HG03521 (cell line): ENCODE measurements around the gene PILRA.
"Not testable (repeated sequence)": the region's sequence is repeated elsewhere in the genome, so short reads cannot be mapped to it uniquely, and the experiment has no call there.

ENCODE experiments used
- ATAC-seq: cut with Tn5 transposase; IDR thresholded peaks from one replicate; pipeline ENCODE4 v1.9.1; 2021; ENCODE audit warnings: mild to moderate bottlenecking, moderate library complexity; ENCODE audit not compliant: unreplicated experiment

Gene PILRA

DNA sequence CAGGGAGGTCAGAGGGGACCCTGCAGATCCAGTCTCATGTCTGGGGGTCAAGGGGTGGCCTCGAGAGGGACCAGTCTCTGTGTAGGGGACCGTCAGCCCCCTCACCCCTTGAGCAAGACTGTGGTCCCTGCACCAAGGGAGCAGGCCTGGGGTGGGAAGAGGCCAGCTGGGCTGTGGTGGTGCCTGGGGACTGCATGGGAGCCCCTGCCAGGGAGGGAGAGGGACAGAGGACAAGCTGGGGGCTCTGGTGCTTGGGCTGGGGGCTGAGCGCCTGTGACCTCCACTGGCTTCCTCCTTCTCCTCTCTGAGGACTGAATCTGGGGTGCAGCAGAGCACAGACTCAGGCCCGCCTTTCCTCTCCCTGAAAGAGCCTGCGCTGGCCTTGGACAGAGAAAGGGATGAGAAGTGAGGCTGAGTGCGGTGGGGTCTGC is 16.1 kb upstream of the PILRA start:
- no peak for ATAC-seq

- no peak for ATAC-seq
Measured at GRCh38 chr7:100358027-100358856, 15.0 kb upstream of the PILRA start, which contains the start of gene PILRB. PILRB (plus strand) TSS chr7:100358117; CDS start chr7:100358303, 186 bp downstream.

DNA sequence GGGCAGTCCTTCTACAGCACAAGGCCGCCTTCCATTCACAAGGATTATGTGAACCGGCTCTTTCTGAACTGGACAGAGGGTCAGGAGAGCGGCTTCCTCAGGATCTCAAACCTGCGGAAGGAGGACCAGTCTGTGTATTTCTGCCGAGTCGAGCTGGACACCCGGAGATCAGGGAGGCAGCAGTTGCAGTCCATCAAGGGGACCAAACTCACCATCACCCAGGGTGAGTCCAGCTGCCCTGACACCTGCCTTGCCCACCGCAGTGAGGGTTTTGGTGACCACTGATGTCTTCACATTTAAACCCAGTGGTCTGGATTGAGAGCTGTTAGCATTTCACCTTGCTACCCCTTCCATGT is 14.5 kb upstream of the PILRA start:
- ATAC-seq: no peak

- ATAC-seq: no peak
Measured at GRCh38 chr7:100360135-100360854, 13.0 kb upstream of the PILRA start.

DNA sequence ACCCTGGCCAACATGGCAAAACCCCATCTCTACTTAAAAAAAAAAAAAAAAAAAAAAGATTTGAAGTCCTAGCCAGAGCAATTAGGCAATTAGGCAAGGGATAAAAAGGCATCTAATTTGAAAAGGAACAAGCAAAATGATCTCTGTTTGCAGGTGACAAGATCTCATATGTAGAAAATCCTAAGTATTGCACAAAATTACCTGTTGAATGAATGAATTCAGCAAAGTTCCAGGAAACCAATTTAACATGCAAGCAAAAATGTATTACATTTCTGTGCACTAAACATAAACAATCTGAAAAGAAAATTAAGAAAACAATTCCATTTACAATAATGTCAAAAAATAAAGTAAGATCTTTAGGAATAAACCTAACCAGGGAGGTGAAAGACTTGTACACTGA is 10.2 kb upstream of the PILRA start:
- no peak for ATAC-seq

GRCh38 chr7:100363797-100364196 is 9.5 kb upstream of the PILRA start:
- not testable (repeated sequence) for ATAC-seq

GRCh38 chr7:100364480-100364879 is 8.8 kb upstream of the PILRA start:
- ATAC-seq: no peak

DNA sequence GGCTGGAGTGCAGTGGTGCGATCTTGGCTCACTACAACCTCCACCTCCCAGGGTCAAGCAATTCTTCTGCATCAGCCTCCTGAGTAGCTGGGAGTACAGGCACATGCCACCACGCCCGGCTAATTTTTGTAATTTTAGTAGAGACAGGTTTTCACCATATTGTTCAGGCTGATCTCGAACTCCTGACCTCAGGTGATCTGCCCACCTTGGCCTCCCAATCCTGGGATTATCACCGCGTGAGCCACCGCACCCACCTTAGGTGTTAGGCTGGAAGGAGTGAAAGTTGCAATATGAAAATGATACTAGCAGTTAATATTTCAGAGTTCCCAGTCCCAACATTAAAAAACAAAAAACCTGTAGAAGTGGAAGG is 7.3 kb upstream of the PILRA start:
- not testable (repeated sequence) for ATAC-seq

DNA sequence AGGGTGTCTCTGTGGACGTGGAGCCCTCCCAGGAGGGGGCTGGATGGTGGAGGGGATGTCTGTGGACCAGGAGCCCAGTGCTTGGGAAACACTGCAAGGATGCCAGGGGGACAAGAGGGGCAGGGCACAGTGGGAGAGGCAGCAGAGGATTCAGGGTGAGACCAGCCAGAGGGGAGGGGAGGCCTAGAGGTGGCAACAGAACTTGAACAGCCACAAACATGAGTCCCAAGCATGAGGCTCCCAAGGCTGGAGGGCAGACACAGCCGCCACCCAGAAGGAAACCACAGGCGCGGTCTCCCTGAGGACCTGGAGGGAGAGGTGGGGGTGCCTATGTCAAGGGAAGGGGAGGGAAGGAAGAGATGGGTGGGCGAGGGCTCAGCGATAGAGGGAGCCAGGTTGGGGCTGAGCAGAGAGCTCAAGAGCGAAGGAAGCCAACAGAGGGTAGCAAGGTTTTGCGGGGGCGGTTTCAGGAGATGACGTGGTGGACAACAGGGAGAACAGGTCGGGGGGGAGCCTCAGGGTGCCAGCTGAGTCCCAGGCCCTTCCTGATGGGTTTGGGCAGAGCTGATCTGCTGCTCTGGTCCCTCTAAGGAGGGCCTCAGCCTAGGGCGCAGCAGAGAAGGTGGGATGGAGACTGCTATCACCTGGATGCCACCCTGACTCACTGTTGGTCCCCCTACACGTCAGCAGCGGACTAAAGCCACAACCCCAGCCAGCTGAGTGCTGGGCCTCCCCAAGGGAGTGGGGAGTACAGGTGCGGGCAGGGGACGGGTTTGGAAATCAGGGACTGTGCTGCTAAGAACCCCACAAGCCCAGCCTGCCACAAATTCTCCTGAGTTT is 6.7 kb upstream of the PILRA start:
- peak; percentile 31 for ATAC-seq

DNA sequence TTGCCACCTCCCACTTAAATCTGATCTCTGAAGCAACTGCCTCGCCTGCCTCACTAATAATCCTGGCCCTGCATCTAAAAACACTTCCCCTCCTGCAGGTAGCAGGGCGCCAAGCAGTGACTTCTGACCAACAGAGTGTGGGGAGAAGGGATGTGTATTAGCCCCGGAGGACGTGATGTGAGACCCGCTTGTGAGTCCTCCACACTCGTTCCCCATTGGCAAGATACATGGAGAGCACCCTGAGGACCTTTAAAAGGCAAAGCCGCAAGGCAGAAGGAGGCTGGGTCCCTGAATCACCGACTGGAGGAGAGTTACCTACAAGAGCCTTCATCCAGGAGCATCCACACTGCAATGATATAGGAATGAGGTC is 6.1 kb upstream of the PILRA start:
- no peak for ATAC-seq

- ATAC-seq: no peak
Measured at GRCh38 chr7:100367676-100368613, 5.3 kb upstream of the PILRA start.

GRCh38 chr7:100369105-100369504 is 4.2 kb upstream of the PILRA start:
- ATAC-seq: peak; percentile 59

- no peak for ATAC-seq
Measured at GRCh38 chr7:100370303-100370702, 3.0 kb upstream of the PILRA start.

- ATAC-seq: no peak
Measured at GRCh38 chr7:100370746-100371145, 2.5 kb upstream of the PILRA start.

DNA sequence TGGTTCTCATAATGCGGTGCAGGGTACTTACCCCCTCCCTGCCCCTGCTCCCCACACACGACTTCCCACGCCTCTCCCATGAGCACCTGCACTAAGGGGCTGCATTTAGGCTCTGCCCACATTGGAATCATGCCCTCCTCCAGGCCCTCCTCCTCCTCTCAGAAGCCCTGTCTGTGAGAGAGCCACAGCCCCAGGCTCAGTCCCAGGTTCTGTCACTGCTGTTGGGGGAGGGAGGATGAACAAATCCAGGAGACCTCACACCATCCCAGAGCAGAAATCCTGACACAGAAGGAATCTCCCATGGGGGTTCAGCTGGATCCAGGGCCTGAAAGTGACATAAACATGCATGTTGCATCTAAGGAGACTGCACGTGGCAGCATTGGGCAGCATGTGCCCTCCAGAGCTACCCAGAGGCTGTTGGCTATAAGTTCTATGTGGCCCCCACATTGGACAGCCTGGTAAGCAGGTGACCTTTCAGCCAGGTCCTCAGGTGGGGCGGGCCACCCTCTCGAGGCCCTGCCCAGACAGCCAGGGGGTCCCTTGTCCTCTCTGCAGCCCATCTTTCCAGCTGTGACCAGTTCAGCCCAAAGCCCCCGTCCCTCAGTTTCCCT is 1.6 kb upstream of the PILRA start:
- no peak for ATAC-seq

- ATAC-seq: no peak
Measured at GRCh38 chr7:100372256-100372655, 1.0 kb upstream of the PILRA start.

GRCh38 chr7:100372694-100373093 is 593 bp upstream of the PILRA start:
- no peak for ATAC-seq

DNA sequence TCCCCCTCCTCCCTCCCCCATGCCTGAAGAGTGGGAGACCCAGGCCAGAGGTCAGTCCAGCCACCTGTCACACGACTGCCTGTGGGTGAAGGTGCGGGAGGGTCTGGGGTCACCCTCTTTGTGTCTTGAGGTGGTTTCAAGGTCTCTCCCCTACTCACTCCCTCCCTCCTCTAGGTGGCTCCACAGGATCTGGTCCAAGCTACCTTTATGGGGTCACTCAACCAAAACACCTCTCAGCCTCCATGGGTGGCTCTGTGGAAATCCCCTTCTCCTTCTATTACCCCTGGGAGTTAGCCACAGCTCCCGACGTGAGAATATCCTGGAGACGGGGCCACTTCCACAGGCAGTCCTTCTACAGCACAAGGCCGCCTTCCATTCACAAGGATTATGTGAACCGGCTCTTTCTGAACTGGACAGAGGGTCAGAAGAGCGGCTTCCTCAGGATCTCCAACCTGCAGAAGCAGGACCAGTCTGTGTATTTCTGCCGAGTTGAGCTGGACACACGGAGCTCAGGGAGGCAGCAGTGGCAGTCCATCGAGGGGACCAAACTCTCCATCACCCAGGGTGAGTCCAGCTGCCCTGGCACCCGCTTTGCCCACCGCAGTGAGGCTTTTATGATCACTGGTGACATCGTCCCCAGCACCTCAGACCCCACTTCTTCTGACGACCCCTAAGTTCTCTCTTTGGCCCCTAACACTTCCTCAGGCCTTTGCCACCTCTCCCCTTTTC is 747 bp downstream of the PILRA start:
- not testable (repeated sequence) for ATAC-seq

- ATAC-seq: no peak
Measured at GRCh38 chr7:100374601-100375000, 1.3 kb downstream of the PILRA start.
